SK-N-MC (cell line): Measurements from ENCODE around the gene PNKP.

Experiments
- DNase-seq: peaks from one replicate; pipeline ENCODE4 v3.0.0-alpha.2; 2011; ENCODE audit warnings: low read depth, low spot score
- H3K27ac ChIP-seq: fragments of 200-600 bp; sonication (generic); 2 replicates; pipeline ENCODE4 v1.5.1; 2016; ENCODE audit warnings: mixed run types
- H3K36me3 ChIP-seq: fragments of 200-600 bp; sonication (generic); 2 replicates; pipeline ENCODE4 v1.6.1; 2017; ENCODE audit warnings: antibody characterized with exemption, low read length, mixed read lengths; ENCODE audit not compliant: insufficient read depth
- H3K4me3 ChIP-seq: fragments of 200-600 bp; sonication (generic); 2 replicates; pipeline ENCODE4 v1.5.1; 2016
- H3K9ac ChIP-seq: fragments of 200-600 bp; sonication (generic); 2 replicates; pipeline ENCODE4 v1.8.0; 2017; ENCODE audit warnings: mixed run types, mixed read lengths; ENCODE audit not compliant: insufficient read length
- H3K9me3 ChIP-seq: fragments of 200-600 bp; sonication (generic); 2 replicates; pipeline ENCODE4 v1.6.1; 2017; ENCODE audit warnings: low read depth, mild to moderate bottlenecking, antibody characterized with exemption, low read length, moderate library complexity, mixed read lengths
- EZH2 ChIP-seq: fragments of 200-600 bp; sonication (generic); IDR thresholded peaks from one replicate; pipeline ENCODE4 v1.6.1; 2017; ENCODE audit warnings: antibody characterized with exemption
- FOXP2 ChIP-seq: optimal IDR thresholded peaks from 2 replicates; pipeline ENCODE3; 2011; ENCODE audit warnings: mild to moderate bottlenecking, moderate library complexity; ENCODE audit not compliant: insufficient read depth; ENCODE audit errors: extremely low read length, control extremely low read depth
- POLR2AphosphoS5 ChIP-seq: IDR thresholded peaks from 2 replicates; pipeline ENCODE4 v1.6.1; 2012; ENCODE audit warnings: mild to moderate bottlenecking, low read depth, low read length, borderline replicate concordance

Gene PNKP

DNA sequence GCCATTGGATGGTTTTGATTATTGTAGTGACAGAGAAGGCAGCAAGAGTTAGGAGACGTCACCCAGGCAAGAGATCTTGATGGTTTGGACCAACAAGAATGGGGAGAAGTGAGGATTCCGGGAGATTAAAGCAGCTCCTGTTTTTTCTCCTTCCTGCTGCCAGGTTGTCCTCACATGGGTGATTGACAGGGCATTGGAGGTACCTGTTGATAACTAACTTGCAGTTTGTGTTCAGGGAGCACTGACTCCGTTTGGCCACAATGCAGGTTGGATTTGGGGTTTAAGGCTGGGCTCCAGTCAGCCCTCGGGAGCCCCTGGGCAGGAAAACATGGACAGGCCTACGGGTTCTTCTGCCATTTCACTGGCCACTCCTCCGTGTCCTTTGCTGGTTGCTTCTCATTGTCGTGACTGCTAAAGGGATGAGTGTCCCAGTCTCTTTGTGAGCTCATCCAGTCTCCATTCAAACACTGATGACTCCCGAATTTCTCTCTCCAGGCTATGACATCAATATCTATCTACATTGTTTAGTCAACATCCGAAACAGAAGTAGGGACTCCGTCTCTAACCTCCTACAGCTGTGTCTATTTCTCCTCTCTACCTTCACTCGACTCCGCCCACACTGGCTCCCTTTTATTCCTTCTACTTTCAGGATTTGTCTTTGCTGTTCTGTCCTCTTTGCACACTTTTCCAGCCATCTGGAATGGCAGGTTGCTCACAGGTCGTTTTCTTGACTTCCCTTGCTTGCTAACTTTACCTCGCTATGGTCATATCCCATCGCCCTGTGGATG lies 17.7 kb downstream of the PNKP start:
- peak overlapping the region; percentile 99 for H3K27ac ChIP-seq
- H3K9me3 ChIP-seq = no peaks in the 10 kb centered on the region
- no peak overlapping the region for H3K9ac ChIP-seq
- no peak for DNase-seq
- peak overlapping the region; percentile 95 for H3K4me3 ChIP-seq
- peaks cover 33% of the 10 kb centered on the region for H3K36me3 ChIP-seq
- no peak; the same call in 1 of the 2 replicates for TF ChIP-seq POLR2AphosphoS5
- TF ChIP-seq FOXP2 = no peak
- no peak for TF ChIP-seq EZH2

DNA sequence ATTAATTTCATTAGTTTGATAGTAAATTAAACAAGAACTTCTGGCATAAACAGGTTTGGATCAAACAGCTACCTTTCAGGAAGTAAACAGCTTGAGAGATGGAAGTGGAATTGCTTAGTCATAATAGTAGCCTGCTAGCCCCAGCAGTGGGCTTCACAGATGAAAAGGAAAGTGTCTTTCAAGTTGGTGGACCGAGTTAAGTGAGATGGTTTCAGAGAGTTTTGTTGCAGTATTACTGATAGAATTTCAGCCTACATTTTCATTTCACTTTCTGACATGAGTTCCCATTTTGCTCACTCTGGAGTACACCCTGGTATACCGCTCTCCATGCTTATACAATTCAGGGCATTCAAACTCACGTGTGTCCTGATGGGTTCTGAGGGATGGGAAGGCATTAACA lies 18.4 kb downstream of the PNKP start:
- peaks cover 26% of the 10 kb centered on the region for H3K36me3 ChIP-seq
- no peaks in the 10 kb centered on the region for H3K9me3 ChIP-seq
- H3K9ac ChIP-seq = no peak overlapping the region
- TF ChIP-seq EZH2 (no peak), FOXP2 (no peak), POLR2AphosphoS5 (no peak)
- no peak for DNase-seq
- no peak overlapping the region for H3K4me3 ChIP-seq
- peak overlapping the region; percentile 69 for H3K27ac ChIP-seq

DNA sequence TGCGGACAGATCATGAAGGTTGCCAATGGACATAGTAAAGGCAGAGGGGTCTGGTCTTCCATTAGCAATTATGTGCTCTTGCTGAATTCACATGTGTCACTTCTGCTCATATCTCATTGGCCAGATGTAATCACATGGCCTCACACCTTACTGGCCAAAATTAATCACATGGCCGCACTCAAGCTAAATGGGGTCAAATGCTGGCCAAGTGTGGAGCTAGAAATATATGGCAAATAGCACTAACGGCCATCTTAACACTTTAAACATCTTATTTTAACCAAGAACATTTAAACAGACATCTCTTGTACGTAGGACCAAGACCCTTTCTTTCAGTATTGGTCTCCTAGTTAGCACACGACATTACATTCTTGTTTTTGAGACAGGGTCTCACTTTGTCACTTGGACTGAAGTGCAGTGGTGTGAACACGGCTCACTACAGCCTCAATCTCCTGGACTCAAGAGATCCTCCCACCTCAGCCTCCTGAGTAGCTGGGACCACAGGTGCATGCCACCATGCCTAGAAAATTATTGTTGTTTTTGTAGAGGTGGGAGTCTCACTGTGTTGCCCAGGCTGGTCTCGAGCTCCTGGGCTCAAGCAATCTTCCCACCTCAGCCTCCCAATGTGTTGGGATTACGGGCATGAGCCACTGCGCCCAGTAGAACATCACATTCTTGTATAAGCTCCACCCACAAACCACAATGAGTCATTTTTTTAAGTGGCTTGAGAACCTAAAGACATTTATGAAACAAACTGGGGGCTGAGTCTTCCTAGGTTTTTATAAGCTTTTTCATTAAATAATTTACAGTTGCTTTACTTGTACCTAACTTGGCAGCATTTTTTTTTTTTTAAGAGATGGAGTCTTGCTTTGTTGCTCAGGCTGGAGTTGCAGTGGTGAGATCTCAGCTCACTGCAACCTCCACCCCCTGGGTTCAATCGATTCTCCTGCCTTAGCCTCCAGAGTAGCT lies 19.4 kb downstream of the PNKP start:
- H3K9me3 ChIP-seq = no peaks in the 10 kb centered on the region
- H3K9ac ChIP-seq = no peak overlapping the region
- TF ChIP-seq EZH2 (no peak), POLR2AphosphoS5 (no peak), FOXP2 (no peak)
- H3K4me3 ChIP-seq = 0 out of 2 replicates have a peak overlapping the region, but pooled peaks have one; percentile 22
- peaks cover 24% of the 10 kb centered on the region for H3K36me3 ChIP-seq
- peak; percentile 61 for DNase-seq
- H3K27ac ChIP-seq = peak overlapping the region; percentile 69

DNA sequence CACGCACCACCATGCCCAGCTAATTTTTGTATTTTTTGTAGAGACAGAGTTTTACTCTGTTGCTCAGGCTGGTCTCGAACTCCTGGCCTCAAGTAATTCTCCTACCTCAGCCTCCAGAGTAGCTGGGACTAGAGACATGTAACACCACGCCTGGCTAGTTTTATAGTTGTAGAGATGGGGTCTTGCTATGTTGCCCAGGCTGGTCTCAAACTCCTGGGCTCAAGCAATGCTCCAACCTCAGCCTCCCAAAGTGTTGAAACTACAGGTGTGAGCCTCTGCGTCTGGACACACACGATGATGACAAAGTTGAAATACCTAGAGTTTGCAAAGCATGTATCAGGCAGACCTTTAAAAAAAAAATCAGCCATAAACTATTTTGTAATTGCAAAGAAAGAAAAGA lies 21.0 kb downstream of the PNKP start:
- Histone ChIP-seq H3K36me3 (peaks cover 14% of the 10 kb centered on the region), H3K4me3 (no peak overlapping the region), H3K9ac (no peak overlapping the region), H3K27ac (peak overlapping the region; percentile 1; the same call in 1 of the 2 replicates), H3K9me3 (no peaks in the 10 kb centered on the region)
- no peak for TF ChIP-seq POLR2AphosphoS5
- no peak for TF ChIP-seq FOXP2
- no peak for TF ChIP-seq EZH2
- no peak for DNase-seq

DNA sequence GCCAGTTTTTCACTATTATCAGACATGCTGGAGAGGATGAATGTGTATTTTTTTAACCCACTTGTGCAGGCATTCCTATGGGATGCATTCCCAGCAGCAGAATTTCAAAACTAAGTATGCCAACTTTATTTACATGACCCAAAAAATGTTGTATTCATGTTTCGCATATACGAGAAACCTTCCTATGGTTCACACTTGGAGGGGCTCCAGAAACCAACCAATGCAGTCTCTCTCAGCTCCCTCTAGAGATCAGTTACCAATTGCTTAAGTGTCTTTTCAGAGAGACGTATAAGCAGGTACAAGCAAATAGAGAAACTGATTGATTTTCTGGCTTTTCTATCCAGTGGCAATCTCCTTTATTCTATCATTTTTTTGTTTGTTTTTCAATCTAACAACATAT lies 22.0 kb downstream of the PNKP start:
- H3K9ac ChIP-seq = peak overlapping the region; percentile 4
- no peaks in the 10 kb centered on the region for H3K9me3 ChIP-seq
- no peak overlapping the region for H3K4me3 ChIP-seq
- TF ChIP-seq FOXP2 (no peak), EZH2 (no peak), POLR2AphosphoS5 (no peak)
- H3K36me3 ChIP-seq = peaks cover 14% of the 10 kb centered on the region
- peak overlapping the region; percentile 1; the same call in 1 of the 2 replicates for H3K27ac ChIP-seq
- DNase-seq = no peak

DNA sequence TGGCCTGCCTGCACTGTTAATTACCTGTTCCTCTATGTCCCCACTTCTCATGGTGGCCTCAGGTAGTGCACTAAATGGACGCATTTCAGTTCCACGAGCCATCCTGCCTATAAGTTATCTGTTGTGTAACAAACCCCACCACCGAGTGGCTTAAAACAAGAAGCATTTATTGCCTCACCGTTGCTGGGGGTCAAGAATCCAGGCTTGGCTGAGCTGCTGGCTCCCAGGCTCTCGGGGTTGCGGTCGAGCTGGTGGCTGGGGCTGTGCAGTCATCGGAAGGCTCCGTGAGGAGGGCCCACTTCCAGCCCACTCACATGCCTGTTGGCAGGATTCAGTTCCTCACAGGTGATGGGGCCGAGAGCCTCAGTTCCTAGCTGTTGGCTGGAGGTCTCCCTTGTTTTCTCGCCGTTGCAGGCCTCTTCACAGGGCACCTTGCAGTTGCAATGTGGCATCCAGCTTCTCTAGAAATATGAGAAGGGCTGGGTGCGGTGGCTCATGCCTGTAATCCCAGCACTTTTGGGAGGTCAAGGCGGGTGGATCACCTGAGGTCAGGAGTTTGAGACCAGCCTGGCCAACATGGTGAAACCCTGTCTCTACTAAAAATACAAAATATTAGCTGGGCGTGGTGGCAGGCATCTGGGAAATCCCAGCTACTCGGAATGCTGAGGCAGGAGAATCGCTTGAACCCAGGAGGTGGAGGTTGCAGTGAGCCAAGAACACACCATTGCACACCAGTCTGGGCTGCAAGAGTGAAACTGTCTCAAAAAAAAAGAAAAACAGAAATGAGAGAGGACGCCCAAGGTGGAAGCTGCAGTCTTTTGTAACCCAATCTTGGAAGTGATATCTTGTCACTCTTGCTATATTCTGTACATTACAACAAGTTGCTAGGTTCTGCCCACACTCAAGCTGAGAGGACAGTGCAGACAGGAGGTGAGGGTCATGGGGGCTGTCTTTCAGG lies 23.0 kb downstream of the PNKP start:
- Histone ChIP-seq H3K9me3 (no peaks in the 10 kb centered on the region), H3K4me3 (no peak overlapping the region), H3K36me3 (peaks cover 13% of the 10 kb centered on the region), H3K27ac (no peak overlapping the region), H3K9ac (no peak overlapping the region)
- TF ChIP-seq POLR2AphosphoS5 = no peak
- no peak for TF ChIP-seq EZH2
- no peak for TF ChIP-seq FOXP2
- DNase-seq = no peak

DNA sequence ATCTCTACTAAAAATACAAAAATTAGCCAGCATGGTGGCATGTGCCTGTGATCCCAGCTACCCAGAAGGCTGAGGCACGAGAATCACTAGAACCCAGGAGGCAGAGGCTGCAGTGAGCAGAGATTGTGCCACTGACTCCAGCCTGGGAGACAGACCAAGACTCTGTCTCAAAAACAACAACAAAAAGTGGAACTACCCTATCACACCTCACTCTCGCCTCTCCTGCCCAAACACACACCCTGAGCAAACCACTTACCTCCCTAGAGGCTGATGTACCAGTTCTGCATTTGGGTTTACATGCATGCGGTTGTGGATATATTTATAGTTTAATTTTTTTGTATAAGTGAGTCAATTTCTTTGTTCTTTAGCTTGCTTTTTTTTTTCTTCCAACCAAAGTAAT lies 24.1 kb downstream of the PNKP start:
- H3K4me3 ChIP-seq = no peak overlapping the region
- no peak for TF ChIP-seq FOXP2
- TF ChIP-seq POLR2AphosphoS5 = no peak
- TF ChIP-seq EZH2 = no peak
- H3K9me3 ChIP-seq = no peaks in the 10 kb centered on the region
- H3K36me3 ChIP-seq = peaks cover 14% of the 10 kb centered on the region; the same call in 1 of the 2 replicates
- DNase-seq = no peak
- H3K9ac ChIP-seq = no peak overlapping the region
- H3K27ac ChIP-seq = no peak overlapping the region
